ENCODE measurements around the gene REEP3.
"Not testable (repeated sequence)": the region's sequence is repeated elsewhere in the genome, so short reads cannot be mapped to it uniquely, and the experiment has no call there.

REEP3 gene

GRCh38 chr10:63520500-63521415, at the start of gene REEP3:
REEP3 (plus strand) TSS chr10:63521401; CDS start chr10:63521546, 145 bp downstream.
- DNase-seq (ENCODE audit: low read depth in 2 of 2), result peak in 1 of 2 donors; percentile 0

GRCh38 chr10:63474488-63474887, 46.7 kb upstream of the REEP3 start:
- no peak for DNase-seq (ENCODE audit: low read depth in 2 of 2)

GRCh38 chr10:63477927-63478326, 43.3 kb upstream of the REEP3 start:
- no peak for DNase-seq (ENCODE audit: low read depth in 2 of 2)

- no peak for DNase-seq (ENCODE audit: low read depth in 2 of 2)
These were observed 42.6 kb upstream of the REEP3 start for GRCh38 chr10:63478564-63478963.

- no peak for DNase-seq (ENCODE audit: low read depth in 2 of 2)
These were observed 41.0 kb upstream of the REEP3 start for GRCh38 chr10:63480237-63480636.

- no peak for DNase-seq (ENCODE audit: low read depth in 2 of 2)
These were observed 39.3 kb upstream of the REEP3 start for GRCh38 chr10:63481815-63482421.

- DNase-seq (ENCODE audit: low read depth in 2 of 2), result no peak
These were observed 37.2 kb upstream of the REEP3 start for GRCh38 chr10:63483983-63484382.

GRCh38 chr10:63487990-63488389, 33.2 kb upstream of the REEP3 start:
- DNase-seq (ENCODE audit: low read depth in 2 of 2), result no peak

- no peak for DNase-seq (ENCODE audit: low read depth in 2 of 2)
These were observed 31.4 kb upstream of the REEP3 start for GRCh38 chr10:63489838-63490237.

GRCh38 chr10:63491588-63492316, 29.4 kb upstream of the REEP3 start:
- no peak for DNase-seq (ENCODE audit: low read depth in 2 of 2)

GRCh38 chr10:63492317-63492690, 28.9 kb upstream of the REEP3 start:
- DNase-seq (ENCODE audit: low read depth in 2 of 2), result not testable (repeated sequence)

- no peak for DNase-seq (ENCODE audit: low read depth in 2 of 2)
These were observed 28.2 kb upstream of the REEP3 start for GRCh38 chr10:63493004-63493403.

- no peak for DNase-seq (ENCODE audit: low read depth in 2 of 2)
These were observed 26.2 kb upstream of the REEP3 start for GRCh38 chr10:63494951-63495350.

GRCh38 chr10:63496561-63496960, 24.6 kb upstream of the REEP3 start:
- no peak for DNase-seq (ENCODE audit: low read depth in 2 of 2)

GRCh38 chr10:63497321-63497720, 23.9 kb upstream of the REEP3 start:
- DNase-seq (ENCODE audit: low read depth in 2 of 2), result no peak

GRCh38 chr10:63498665-63499064, 22.5 kb upstream of the REEP3 start:
- DNase-seq (ENCODE audit: low read depth in 2 of 2), result no peak

GRCh38 chr10:63500551-63500950, 20.6 kb upstream of the REEP3 start:
- DNase-seq (ENCODE audit: low read depth in 2 of 2), result not testable (repeated sequence)

- DNase-seq (ENCODE audit: low read depth in 2 of 2), result no peak
These were observed 19.2 kb upstream of the REEP3 start for GRCh38 chr10:63501954-63502353.

- no peak for DNase-seq (ENCODE audit: low read depth in 2 of 2)
These were observed 18.4 kb upstream of the REEP3 start for GRCh38 chr10:63502832-63503231.

GRCh38 chr10:63503395-63503794, 17.8 kb upstream of the REEP3 start:
- no peak for DNase-seq (ENCODE audit: low read depth in 2 of 2)

GRCh38 chr10:63504145-63504881, 16.9 kb upstream of the REEP3 start:
- no peak for DNase-seq (ENCODE audit: low read depth in 2 of 2)

GRCh38 chr10:63505562-63505961, 15.6 kb upstream of the REEP3 start:
- DNase-seq (ENCODE audit: low read depth in 2 of 2), result no peak

Measured in activated CD8-positive, alpha-beta memory T cell treated with anti-CD3 and anti-CD28 coated beads for 4 hours (primary cell).